D721Med (cell line): ENCODE data around the gene FAM227B.

ENCODE experiments used
- DNase-seq: peaks from one replicate; pipeline ENCODE4 v3.0.0; 2011; ENCODE audit warnings: low spot score; ENCODE audit not compliant: insufficient read length
- FAIRE-seq: peaks from 2 replicates; lab custom pipeline; 2011; peaks lifted over from hg19 to GRCh38; lab: Jason Lieb, UNC
- CTCF ChIP-seq: IDR thresholded peaks from 2 replicates; pipeline ENCODE4 v1.5.1; 2012; ENCODE audit warnings: mild to moderate bottlenecking, control low read depth; ENCODE audit not compliant: insufficient read depth; ENCODE audit errors: missing control alignments

FAM227B gene

GRCh38 chr15:49343546-49343945 is 277.1 kb downstream of the FAM227B start:
- no peak for DNase-seq
- FAIRE-seq = no peak
- no peak for TF ChIP-seq CTCF

GRCh38 chr15:49339656-49340055 is 281.0 kb downstream of the FAM227B start:
- no peak for FAIRE-seq
- no peak for TF ChIP-seq CTCF
- DNase-seq = no peak

GRCh38 chr15:49331951-49332350 is 288.7 kb downstream of the FAM227B start:
- no peak for FAIRE-seq

GRCh38 chr15:49331442-49331841 is 289.2 kb downstream of the FAM227B start:
- DNase-seq (no peak), FAIRE-seq (no peak)
- no peak for TF ChIP-seq CTCF

More at GRCh38 chr15:49331951-49332350, 288.7 kb downstream of the FAM227B start:
- no peak for TF ChIP-seq CTCF
- DNase-seq = no peak

- no peak for TF ChIP-seq CTCF
- no peak for DNase-seq
- no peak for FAIRE-seq
Measured at GRCh38 chr15:49330166-49330565, 290.5 kb downstream of the FAM227B start.

- FAIRE-seq (no peak), DNase-seq (no peak)
- no peak for TF ChIP-seq CTCF
Measured at GRCh38 chr15:49328941-49329340, 291.7 kb downstream of the FAM227B start.

GRCh38 chr15:49327927-49328326 is 292.7 kb downstream of the FAM227B start:
- DNase-seq = no peak
- no peak for FAIRE-seq
- no peak for TF ChIP-seq CTCF
